GM21737 (cell line): ENCODE measurements around the gene PDK4.

Experiments used
- ATAC-seq: cut with Tn5 transposase; IDR thresholded peaks from one replicate; pipeline ENCODE4 v1.9.1; 2021; ENCODE audit warnings: mild to moderate bottlenecking, moderate library complexity; ENCODE audit not compliant: unreplicated experiment

The PDK4 gene

DNA sequence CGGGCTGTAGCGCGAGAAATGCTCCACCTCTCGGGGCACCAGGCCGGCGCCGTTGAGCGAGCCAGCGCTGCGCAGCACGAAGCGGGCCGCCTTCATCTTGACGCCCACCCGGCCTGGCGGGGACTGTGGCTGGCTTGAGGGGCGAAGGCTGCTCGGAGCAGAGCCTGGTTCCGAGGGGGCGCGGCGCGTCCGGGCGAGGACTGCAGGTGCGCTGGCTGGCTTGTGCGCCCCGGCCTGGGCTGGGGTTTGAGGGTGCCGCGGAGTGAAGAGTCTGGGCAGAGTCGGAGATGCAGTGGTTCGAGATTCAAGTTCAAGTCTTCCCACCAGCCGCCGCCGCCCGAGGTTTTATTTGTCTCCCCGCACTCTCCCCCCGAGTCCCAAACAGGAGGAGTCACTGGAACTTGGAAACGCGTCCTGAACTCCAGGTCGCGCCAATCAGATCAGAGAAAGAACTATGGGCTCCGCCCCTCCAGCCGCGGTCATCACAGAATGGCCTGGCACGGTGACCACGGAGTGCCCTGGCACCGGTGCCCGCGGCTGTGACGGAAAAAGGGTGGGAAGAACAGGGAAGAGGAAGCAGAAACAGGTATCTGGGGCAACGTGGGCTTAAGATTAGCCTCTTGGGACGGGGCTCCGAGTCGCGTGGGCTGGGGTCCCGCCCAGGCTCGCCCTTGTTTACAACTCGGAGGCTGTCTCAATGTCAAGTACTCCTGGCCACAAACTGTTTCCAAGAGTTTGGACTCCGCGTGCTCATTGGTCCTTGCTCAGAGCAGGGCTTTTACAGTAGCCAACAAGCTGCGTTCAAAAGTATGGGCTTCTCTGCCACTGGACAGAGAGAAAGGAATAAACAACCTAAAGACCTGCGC, at the start of gene PDK4:
Gene PDK4, minus strand, starts transcription at position 319 of the 866 bp plus-strand sequence. Its CDS starts 223 bp downstream, at position 96.
- ATAC-seq: no peak

DNA sequence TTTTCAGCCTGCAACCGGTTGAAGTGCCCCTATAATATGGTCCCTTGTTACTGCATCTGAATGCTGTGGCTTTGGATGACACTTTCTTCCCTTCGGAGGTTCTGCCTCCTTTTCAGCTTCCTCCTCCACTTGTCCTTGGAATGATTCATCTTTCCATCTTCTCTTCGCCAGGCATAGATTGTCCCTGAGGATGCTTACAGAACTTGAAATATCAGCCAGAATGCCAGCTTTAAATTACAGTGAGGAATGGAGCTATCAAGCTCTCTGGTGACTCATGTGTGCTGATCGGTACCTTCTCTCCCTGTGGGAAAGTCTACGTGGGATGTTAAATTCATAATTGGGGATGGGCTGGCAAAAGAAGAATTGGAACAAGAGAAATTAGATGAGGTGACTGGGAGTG, 45.9 kb upstream of the PDK4 start:
- no peak for ATAC-seq

DNA sequence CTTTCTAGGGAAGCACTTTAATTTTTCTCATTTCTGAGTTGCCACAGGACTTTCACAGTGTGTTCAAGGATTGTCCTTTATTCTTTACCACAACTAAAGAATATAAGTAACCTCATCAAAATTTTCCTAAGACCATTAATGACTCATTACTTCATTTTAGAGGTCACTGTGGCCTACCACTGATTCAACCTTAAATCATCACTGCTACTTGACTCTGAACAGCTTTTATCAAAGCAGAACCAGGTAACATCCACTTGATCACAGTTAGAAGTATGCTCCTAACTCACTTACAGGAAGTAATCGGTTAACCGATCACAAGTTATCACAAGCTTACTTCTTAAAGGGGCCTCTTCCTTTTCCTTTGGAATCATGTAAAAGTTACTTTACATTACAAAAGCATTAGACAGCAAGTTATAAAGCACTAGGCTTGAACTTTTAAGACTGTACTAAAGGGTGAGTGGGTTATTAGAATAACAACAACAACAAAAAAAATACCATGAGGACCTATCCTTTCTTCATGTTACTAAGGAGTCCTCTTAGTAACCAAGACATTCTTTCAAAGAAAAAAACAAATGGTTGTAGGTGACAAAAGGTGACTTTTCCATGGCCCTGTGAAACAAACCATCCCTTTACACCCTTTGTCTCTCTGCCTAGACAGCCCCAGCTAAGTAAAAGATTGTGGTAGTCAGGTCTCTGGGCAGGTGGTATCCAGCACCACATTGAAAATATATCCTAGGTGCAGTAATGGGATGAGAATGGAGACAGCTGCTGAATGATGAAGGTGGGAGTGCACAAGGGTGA, 40.0 kb upstream of the PDK4 start:
- no peak for ATAC-seq

DNA sequence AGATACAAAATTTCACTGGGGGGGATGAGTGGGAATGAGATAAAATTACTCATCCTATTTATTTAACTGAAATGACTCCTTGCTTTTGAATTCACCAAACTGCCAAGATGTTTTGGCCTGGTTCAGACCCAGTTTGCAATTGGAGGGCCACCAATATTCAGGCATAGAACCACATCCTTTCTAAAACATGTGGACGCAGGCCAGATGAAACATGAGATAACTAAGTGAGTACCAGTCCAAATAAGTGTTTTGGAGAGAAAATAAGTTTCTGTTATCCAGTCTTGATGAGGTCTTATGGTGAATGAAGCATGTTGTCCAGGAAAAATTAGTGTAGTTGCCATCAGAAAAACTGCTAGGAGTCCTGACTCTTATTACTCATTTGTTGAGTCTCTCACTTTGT, 36.3 kb upstream of the PDK4 start:
- ATAC-seq: no peak

DNA sequence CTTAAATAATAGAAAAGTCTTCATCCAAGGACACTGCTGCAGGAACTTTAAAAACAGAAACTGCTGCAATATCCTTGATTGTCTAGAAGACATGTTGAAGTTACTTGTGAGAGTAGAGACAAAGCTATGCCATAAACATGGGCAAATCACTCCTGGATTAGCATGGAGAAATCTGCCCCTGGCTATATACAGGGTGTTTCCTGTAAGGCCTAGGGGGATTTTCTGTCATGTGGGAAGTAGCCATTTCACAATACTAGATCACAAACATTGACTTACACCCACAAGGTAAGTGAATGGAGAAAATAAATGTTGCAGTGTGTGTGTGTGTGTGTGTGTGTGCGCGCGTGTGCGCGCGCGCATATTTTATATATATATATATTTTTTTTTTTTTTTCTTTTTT, 35.2 kb upstream of the PDK4 start:
- no peak for ATAC-seq

DNA sequence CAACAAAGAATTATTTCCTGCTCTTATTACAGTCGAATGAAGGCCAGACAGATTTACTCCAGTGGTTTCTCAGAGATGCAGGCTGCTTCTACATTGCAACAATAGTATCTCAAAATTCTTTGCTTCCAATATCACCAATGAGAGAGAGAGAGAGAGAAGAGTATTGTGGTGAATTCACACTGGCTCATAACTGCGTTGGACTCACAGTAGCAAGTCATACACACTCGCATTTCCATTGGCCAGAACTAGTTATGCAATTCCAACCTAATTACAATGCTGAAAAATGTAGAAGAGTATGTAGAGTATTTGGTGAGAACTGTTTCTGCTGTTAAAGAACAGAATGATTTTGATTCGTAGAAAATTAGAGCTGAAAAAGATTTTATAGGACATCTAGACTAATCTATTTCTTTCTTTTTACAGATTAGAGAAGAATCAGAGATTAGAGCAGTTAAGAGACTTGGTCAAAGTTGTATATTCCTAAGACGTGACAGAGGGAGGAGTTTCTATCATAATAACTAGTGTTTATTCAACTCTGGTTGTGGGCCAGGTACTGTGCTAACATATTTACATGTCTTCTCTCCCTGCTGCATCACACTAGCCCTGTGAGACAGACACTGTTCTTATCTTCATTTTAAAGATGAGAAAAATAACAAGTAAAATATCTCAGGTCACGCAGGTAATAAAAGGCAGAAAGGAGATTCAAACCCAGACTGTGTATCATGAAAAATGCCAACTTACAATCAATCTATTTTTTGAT, 34.6 kb upstream of the PDK4 start:
- ATAC-seq: no peak

DNA sequence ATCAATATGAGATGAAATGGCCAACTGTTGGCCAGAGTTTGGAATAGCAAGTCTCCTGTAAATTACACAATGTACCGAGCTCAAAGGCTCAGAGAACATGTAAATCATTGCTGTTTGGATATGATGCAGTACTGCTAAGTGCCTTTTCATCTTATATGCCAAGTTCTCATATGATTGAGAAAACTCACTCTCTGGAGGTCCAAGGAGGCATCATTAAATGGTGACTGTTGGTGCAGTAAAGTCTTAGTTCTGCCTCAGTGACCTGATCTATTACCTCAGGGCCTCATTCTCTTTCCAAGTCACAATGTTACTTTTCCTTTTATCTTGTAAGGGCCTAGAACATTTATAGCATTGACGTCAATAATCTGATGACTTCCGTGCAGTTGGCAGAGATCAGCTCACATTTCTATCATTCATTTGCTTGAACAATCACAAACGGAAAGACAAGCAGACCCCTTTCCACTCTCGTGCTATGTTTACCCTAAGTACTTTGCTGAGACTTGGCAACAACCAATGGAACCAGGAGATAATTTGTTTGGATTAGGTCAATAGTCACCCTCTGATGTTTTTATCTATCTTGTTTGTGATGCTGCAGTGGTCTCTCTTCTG, 32.6 kb upstream of the PDK4 start:
- no peak for ATAC-seq

DNA sequence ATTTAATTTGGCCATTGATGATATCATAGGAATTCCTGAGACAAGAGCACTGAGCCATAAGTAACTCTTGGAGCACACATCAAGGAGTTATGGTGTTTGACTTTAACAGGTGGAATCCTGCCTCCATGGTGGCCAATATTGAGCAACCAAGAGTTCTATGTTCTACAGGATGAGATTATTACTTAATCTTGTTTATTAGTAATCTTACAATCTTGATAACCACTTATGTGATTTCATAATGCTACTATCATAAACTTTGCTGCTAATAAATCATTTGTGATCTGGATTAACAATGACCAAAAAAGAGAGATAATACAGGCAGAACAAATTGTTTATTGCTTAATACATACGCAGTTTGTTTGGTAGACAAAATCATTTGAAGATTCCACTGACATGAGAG, 27.5 kb upstream of the PDK4 start:
- no peak for ATAC-seq

DNA sequence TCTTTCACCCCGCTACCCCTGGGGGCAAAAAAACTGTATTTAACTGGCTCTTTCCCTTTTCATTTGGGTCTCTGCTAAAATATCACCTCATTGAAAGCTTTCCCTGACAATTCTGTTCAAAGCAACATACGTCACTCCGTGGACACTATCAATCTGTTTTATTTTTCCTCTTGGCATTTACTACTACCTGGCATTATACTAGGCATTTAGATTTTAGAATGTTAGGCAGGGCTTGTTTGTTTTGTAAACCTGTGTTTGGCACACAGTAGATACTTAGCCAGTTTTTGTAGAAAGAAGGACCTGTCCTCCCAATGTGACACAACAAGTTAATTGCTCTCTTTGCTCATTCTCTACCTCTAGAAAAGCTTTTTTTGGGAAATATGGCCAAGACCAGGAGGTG, 26.5 kb upstream of the PDK4 start:
- no peak for ATAC-seq

DNA sequence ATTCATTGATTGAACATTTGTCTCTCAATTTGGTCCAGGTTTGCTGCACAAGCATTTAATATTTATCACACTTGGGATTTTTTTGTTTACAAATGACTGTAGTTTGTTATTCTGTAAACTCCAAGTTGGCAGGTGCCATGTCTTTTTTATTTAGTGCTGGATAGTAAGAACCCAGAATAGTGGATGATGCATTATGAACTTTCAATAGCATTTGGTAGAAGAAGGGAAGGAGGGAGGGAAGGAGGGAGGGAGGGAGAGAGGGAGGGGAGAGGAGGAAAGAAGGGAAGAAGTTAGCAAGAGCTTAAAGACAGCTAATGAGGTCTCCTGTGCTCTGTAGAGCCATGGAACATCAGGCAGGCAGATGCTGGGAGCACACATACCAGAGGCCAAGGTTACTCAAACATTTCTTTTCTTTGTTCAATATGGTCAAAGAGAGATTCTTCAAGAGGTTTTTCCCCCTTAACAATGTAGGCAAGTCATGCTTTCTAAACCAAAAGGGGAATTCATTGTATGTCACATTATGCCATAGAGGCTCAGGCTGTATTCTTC, 25.8 kb upstream of the PDK4 start:
- no peak for ATAC-seq

DNA sequence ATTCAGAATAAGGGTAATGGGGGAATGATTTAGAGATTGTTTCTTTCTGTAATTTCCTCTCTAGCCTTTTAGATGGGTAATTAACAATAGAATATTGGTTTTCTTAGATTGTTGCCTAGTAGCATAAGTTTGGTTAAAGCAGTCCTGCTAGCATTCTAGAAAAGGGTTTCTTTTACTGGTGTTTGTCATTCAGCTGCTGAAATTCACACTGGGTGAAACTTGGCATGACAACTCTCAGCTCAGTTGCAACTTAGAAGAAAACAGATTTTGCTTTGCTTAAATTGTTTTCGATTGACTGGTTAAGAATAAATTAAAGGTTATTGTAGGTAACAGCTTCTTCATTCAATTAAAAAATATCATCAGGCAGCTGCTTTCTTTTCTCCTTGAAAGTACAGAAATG, 25.1 kb upstream of the PDK4 start:
- no peak for ATAC-seq

DNA sequence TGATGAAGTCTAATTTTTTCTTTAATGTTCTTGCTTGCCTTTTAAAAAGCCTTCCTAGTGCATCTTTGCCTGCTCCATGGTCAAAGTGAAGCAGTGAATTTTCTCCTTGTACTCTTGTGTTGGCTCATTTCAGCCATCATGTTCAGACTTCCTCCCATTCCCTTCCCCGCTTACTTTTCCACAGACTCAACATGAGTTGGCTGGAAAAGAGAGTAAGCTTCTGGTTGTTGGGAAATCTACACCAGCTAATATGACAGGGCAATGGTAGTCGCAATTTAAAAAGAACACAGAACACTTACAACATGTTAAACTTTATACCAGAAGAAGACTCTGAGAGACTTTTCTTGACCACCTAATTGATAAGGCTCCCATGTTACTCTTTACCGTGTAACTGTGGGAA, 24.3 kb upstream of the PDK4 start:
- no peak for ATAC-seq

DNA sequence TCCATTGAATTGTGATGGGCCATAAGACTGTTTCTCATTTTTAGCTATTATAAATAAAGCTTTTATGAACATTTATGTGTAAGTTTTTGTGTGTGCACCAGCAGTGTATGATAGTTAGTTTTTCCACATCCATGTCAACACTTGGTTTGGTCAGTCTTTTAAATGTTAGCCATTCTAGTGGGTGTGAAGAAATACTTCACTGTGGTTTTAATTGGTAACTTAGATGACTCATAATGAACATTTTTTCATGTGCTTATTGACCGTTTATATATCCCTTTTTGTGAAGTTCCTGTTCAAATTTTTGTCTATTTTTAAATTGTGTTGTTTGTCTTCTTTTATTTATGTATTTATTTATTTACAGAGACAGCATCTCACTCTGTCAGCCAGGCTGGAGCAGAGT, 23.6 kb upstream of the PDK4 start:
- ATAC-seq: no peak

DNA sequence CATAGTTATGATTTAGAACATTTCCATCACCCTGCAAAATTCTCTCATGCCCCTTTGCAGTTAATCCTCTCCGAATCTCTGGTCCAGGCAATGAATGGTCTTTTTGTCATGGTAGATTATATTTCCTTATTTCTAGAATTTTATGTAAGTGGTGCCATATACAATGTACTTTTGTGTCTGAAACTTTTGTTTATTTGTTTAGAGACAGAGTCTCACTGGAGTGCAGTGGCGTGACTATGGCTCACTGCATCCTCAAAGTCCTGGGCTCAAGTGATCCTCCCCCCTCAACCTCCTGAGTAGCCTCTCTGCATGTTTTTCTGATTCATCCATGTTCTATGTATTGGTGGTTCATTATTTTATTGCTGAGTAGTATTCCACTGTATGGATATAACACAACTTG, 23.2 kb upstream of the PDK4 start:
- no peak for ATAC-seq

DNA sequence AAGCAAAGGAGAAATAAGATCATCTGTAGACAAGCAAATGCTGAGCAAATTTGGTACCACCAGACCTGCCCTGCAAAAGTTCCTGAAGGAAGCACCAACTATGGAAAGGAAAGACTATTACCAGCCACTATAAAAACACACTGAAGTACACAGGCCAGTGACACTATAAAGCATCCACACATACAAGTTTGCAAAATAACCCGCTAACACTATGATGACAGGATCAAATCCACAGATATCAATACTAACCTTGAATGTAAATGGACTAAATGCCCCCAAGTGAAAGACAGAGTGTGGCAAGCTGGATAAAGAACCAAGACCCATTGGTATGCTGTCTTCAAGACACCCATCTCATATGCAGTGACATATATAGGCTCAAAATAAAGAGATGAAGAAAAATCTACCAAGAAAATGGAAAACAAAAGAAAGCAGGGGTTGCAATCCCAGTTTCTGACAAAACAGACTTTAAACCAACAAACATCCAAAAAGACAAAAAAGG, 18.2 kb upstream of the PDK4 start:
- ATAC-seq: no peak

DNA sequence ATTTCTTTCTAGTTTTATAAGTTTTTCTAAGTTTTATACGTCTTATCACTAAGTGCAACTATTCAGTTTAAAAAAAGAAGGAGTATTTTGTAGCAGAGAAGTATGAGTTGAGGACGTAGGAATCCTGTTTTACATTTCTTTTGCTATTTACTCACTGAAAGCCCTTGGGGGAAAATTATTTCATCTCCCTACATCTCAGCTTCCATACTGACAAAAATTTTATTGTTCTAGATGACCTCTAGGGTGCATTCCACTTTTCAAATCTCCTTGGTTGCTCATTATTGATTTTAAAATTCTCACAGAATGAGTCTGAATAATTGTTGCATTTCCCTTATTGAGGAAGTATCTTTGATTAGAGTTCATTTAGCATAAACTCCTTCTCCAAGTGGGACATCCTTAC, 14.9 kb upstream of the PDK4 start:
- no peak for ATAC-seq

DNA sequence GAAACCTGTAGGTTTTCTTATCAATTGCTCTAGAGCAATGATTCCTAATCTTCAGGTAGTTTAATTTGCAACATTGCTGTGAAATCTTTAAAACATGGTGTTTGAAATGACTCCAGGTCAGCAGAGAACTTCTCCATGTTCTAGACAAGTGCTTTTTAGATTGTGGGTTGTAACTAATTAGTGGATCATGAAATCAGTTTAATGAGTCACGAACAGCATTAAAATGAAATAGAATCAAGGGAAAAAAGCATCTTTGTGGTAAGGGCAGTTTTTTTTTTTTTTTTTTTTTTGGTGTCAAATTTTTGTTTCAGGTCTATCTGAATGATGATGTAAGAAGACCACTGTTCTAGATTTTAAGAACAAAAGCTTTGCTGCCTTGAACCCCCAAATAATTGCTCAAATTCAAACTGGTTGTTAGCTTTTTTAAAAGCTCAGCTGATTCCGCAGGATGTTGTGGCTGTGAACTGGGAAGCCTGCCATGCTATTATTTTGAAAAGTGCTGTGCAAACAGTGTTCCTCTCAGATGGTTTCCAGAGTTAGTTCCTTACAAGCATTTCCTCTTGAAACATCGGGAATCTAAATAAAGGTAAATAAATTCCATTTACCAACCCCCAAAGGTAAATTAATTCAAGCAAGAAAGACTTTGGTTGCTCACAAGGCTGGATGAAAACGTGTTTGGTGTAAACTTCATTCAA, 13.1 kb upstream of the PDK4 start:
- no peak for ATAC-seq

DNA sequence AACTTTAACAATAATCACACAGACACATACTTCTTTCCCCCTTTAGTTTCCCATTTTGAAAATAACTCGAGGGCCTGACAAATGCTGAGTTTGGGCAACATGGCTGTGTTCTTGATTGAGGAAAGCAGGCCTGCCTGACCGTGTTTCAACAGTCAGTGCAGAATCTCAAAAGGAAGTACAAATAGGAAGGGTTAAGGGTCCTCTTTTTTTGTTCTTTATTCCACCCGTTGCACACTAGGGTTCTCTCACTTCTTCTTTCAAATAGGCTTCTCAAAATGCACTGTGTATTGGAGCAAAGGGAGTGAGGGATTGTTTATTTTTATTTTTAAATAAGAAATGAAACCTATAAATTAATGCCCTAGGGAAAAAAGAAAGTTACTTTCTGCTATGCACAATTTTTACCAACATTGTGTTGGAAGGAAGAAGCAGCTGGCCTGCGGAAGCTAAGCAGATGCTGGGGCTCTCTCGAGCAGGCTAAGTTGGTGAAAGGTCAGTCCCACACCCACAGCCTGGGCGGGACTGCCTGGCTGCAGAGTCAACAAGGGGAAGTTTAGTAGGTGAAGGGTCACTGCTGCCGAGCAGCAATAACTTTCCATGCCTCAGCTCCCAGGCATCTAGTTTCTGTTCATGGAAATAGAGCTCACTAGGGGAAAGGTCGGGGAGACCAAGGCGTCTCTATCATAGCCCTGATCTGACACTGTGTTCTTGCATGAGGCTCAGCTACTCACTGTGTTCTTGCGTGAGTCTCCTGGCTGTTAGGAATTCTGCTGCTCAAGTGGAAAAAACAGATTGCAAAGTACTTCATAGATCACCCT, 12.2 kb upstream of the PDK4 start:
- ATAC-seq: peak; percentile 99

DNA sequence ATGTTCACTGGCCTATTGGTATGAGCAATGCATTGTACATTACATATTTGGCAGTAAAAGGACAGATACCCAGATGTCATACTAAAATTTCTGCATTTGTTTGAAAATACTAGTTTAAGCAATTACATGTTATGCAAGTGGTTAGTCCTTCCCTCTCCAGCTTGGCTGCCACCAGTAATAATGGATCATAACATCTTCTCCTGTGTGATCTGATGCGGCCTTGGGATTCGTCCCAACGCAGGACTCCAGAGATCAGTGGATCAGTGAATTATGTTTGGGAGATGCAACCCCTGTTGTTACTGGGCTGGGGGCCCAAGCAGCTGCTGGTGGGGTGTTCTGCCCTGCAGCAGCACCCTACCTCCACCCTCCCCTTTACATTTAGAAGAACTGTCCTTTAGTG, 11.2 kb upstream of the PDK4 start:
- no peak for ATAC-seq
